K562 (cell line): Measurements from ENCODE around the gene KRT26. TPM values are rescaled to one million over a fixed set of nuclear protein-coding genes. Genes with fewer than 3 reads are reported as not detected.

Source experiments
- E2F8 ChIP-seq: fragments of 450-650 bp; IDR thresholded peaks from 2 replicates; pipeline ENCODE4 v1.7.1; 2018; ENCODE audit warnings: mild to moderate bottlenecking, low read depth; ENCODE audit not compliant: partially characterized antibody
- EGR1 ChIP-seq: fragments of 450-650 bp; conservative IDR thresholded peaks from 2 replicates; pipeline ENCODE4 v1.6.1; 2017; ENCODE audit warnings: mild to moderate bottlenecking
- ELF4 ChIP-seq: fragments of 450-650 bp; formaldehyde crosslinking; IDR thresholded peaks from 2 replicates; pipeline ENCODE4 v1.4.0; 2022; ENCODE audit warnings: missing genetic modification characterization
- FOXP1 ChIP-seq: sonication (generic); formaldehyde crosslinking; IDR thresholded peaks from 2 replicates; pipeline ENCODE4 v1.8.0; 2022; ENCODE audit warnings: mild to moderate bottlenecking, missing genetic modification reagents
- GATAD2B ChIP-seq: fragments of 450-650 bp; IDR thresholded peaks from 2 replicates; pipeline ENCODE4 v1.6.1; 2017; ENCODE audit warnings: mild to moderate bottlenecking, borderline replicate concordance
- GMEB1 ChIP-seq: fragments of 250-450 bp; sonication (Bioruptor Pico); IDR thresholded peaks from 2 replicates; pipeline ENCODE4 v1.4.0; 2020; ENCODE audit warnings: mild to moderate bottlenecking
- HNRNPK ChIP-seq: fragments of 200-400 bp; formaldehyde crosslinking; IDR thresholded peaks from one replicate; pipeline ENCODE4 v1.6.1; 2018; ENCODE audit warnings: mild to moderate bottlenecking, low read depth, low read length; ENCODE audit not compliant: poor library complexity, severe bottlenecking
- ILF3 ChIP-seq: fragments of 450-650 bp; IDR thresholded peaks from 2 replicates; pipeline ENCODE4 v1.6.1; 2018; ENCODE audit warnings: antibody characterized with exemption, mild to moderate bottlenecking, moderate library complexity, borderline replicate concordance
- NFATC3 ChIP-seq: fragments of 450-650 bp; IDR thresholded peaks from 2 replicates; pipeline ENCODE4 v1.6.1; 2017; ENCODE audit warnings: mild to moderate bottlenecking
- NFXL1 ChIP-seq: fragments of 450-650 bp; formaldehyde crosslinking; IDR thresholded peaks from 2 replicates; pipeline ENCODE4 v1.4.0; 2021; ENCODE audit warnings: mild to moderate bottlenecking
- PRPF4 ChIP-seq: fragments of 200-400 bp; formaldehyde crosslinking; IDR thresholded peaks from one replicate; pipeline ENCODE4 v1.6.1; 2017; ENCODE audit warnings: low read length, low read depth, mild to moderate bottlenecking; ENCODE audit not compliant: insufficient read depth, poor library complexity, severe bottlenecking
- SMARCE1 ChIP-seq: fragments of 450-650 bp; IDR thresholded peaks from 2 replicates; pipeline ENCODE4 v1.7.1; 2016; ENCODE audit warnings: mild to moderate bottlenecking
- SNAPC5 ChIP-seq: fragments of 250-450 bp; sonication (Bioruptor Pico); IDR thresholded peaks from 2 replicates; pipeline ENCODE4 v1.8.0; 2021; ENCODE audit warnings: moderate library complexity, mild to moderate bottlenecking, inconsistent platforms
- TEAD1 ChIP-seq, 2 experiments: fragments of 450-650 bp in 1 of 2; sonication (generic) in 1 of 2; formaldehyde crosslinking; IDR thresholded peaks; 2 replicates each; pipeline versions ENCODE4 v1.4.0 to v1.8.0; 2020 to 2022; ENCODE audit warnings: mild to moderate bottlenecking in 2 of 2, missing genetic modification reagents in 1 of 2
- ZKSCAN8 ChIP-seq: fragments of 200-800 bp; sonication (Bioruptor generic); IDR thresholded peaks from 2 replicates; pipeline ENCODE4 v1.6.1; 2016; ENCODE audit warnings: missing genetic modification characterization, missing compliant biosample characterization
- ZNF354B ChIP-seq: fragments of 250-450 bp; sonication (Bioruptor Pico); IDR thresholded peaks from 2 replicates; pipeline ENCODE4 v1.4.0; 2020
- ZNF79 ChIP-seq: fragments of 250-450 bp; sonication (Bioruptor Pico); IDR thresholded peaks from 2 replicates; pipeline ENCODE4 v1.4.0; 2020; ENCODE audit warnings: low read depth, mild to moderate bottlenecking, moderate library complexity
- polyA plus RNA-seq, 8 experiments: library from polyadenylated mRNA; depleted of rRNA in 4 of 8; stranded (reverse) in 5 of 8; unstranded in 3 of 8; fragments of >200 nt; fragmentation: Nextera tagmentation in 2 of 8; fragmentation: Illumina TruSeq in 1 of 8; extraction: Ambion mirVana in 2 of 8; extraction: Trizol in 1 of 8; gene quantifications; 2 replicates each; pipeline versions ENCODE4 v1.2.1 to v1.2.3, GENCODE V29; 2011 to 2014; ENCODE audit warnings: inconsistent platforms in 1 of 8, missing spikeins in 1 of 8
- total RNA-seq, 7 experiments: library from RNA; depleted of rRNA in 6 of 7; stranded (reverse); fragments of >200 nt in 6 of 7; fragmentation: Illumina TruSeq in 2 of 7; extraction: Trizol in 2 of 7; gene quantifications; 2 replicates each; pipeline versions ENCODE4 v1.2.1 to v1.2.3, GENCODE V29; 2011 to 2021; ENCODE audit warnings: low replicate concordance in 1 of 7
- TF ChIP-seq, protein P1 (sequence below): fragments of 450-650 bp; formaldehyde crosslinking; IDR thresholded peaks from 2 replicates; pipeline ENCODE4 v1.4.0; 2020; ENCODE audit warnings: mild to moderate bottlenecking, moderate library complexity

Gene KRT26
- total and polyA plus RNA-seq, 9 of the 15 experiments (the other 6 are each of a cell fraction or from before 2014, with no cell fraction given) = not detected

DNA sequence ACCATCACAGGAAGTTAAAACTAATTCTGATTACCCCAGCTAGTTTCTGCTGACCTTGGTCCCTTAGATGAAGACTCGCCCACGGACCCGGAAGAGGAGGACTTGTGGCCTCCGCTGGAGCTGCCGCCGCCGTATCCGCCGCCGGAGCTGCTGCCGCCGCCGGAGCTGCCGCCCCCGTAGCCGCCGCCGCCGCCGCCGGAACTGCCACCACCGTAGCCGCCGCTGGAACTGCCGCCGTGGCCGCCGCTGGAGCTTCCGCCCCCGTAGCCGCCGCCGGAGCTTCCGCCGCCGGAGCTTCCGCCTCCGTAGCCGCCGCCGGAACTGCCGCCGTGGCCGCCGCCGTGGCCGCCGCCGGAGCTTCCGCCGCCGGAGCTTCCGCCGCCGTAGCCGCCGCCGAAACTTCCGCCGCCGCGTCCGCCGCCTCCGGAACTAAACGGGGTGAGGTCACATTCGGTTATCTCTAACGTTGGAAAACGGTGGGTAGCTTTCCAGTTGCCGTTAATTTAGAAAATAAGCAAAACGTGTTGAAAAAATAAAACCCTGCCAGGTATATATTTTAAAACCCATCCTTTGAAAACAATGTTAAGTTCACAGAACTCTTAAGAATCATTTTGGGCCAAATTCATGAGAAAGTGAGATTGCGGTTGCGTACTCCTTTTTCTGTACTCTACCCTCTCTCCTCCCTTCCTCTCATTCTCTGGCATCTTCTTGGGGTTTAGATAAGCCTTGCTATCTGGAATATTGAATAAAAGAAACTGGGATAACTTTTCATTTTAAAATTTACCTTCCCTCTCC lies 46.9 kb upstream of the KRT26 start (continued):
- TF ChIP-seq SNAPC5 (CRISPR knock-in tag) (no peak), PRPF4 (no peak), SMARCE1 (0 out of 2 replicates have a peak, but pooled peaks have one; percentile 42), HNRNPK (no peak), ZKSCAN8 (CRISPR knock-in tag) (no peak), FOXP1 (no peak), ELF4 (0 out of 2 replicates have a peak, but pooled peaks have one; percentile 65), EGR1 (peak; percentile 61; the same call in 1 of the 2 replicates), NFATC3 (peak; percentile 83; the same call in 1 of the 2 replicates), NFXL1 (CRISPR knock-in tag) (peak; percentile 66; the same call in 1 of the 2 replicates), TEAD1 (CRISPR knock-in tag; IDR thresholded peaks at IDR 0.05) (0 out of 4 replicates have a peak, but pooled peaks of 1 of the 2 experiments have one; percentile 21), E2F8 (peak; percentile 51), ZNF354B (CRISPR knock-in tag) (no peak; the same call in 1 of the 2 replicates), GMEB1 (peak; percentile 27; the same call in 1 of the 2 replicates), GATAD2B (peak; percentile 69; the same call in 1 of the 2 replicates), ILF3 (0 out of 2 replicates have a peak, but pooled peaks have one; percentile 29), ZNF79 (CRISPR knock-in tag) (0 out of 2 replicates have a peak, but pooled peaks have one; percentile 41)
- TF ChIP-seq, protein P1, sequence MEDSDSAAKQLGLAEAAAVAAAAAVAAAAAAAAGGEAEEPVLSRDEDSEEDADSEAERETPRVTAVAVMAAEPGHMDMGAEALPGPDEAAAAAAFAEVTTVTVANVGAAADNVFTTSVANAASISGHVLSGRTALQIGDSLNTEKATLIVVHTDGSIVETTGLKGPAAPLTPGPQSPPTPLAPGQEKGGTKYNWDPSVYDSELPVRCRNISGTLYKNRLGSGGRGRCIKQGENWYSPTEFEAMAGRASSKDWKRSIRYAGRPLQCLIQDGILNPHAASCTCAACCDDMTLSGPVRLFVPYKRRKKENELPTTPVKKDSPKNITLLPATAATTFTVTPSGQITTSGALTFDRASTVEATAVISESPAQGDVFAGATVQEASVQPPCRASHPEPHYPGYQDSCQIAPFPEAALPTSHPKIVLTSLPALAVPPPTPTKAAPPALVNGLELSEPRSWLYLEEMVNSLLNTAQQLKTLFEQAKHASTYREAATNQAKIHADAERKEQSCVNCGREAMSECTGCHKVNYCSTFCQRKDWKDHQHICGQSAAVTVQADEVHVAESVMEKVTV (CRISPR knock-in tag) = no peak
